NCI-H1105 treated with DMSO at 0.1 percent for 48 hours (cell line): Measurements from ENCODE around the gene COL13A1.

Source experiments
- DNase-seq: peaks from one replicate; lab custom pipeline; 2025; lab: John Stamatoyannopoulos, UW

Gene COL13A1

GRCh38 chr10:69890065-69890847 is 88.5 kb downstream of the COL13A1 start:
- no peak for DNase-seq

GRCh38 chr10:69891057-69891617 is 89.4 kb downstream of the COL13A1 start:
- no peak for DNase-seq

- DNase-seq = no peak
Measured at GRCh38 chr10:69892406-69892805, 90.7 kb downstream of the COL13A1 start.

- DNase-seq = no peak
Measured at GRCh38 chr10:69892816-69893215, 91.1 kb downstream of the COL13A1 start.

GRCh38 chr10:69893271-69893900 is 91.7 kb downstream of the COL13A1 start:
- no peak for DNase-seq

GRCh38 chr10:69894156-69894555 is 92.5 kb downstream of the COL13A1 start:
- peak; percentile 53 for DNase-seq

GRCh38 chr10:69895759-69896158 is 94.1 kb downstream of the COL13A1 start:
- DNase-seq = no peak

GRCh38 chr10:69896606-69897231 is 95.0 kb downstream of the COL13A1 start:
- no peak for DNase-seq

GRCh38 chr10:69897432-69897831 is 95.7 kb downstream of the COL13A1 start:
- no peak for DNase-seq

GRCh38 chr10:69897999-69898398 is 96.3 kb downstream of the COL13A1 start:
- no peak for DNase-seq

GRCh38 chr10:69898524-69898923 is 96.8 kb downstream of the COL13A1 start:
- DNase-seq = no peak

- no peak for DNase-seq
Measured at GRCh38 chr10:69898941-69899340, 97.2 kb downstream of the COL13A1 start.

GRCh38 chr10:69899727-69900595 is 98.3 kb downstream of the COL13A1 start:
- DNase-seq = no peak

GRCh38 chr10:69901022-69901421 is 99.3 kb downstream of the COL13A1 start:
- DNase-seq = no peak

GRCh38 chr10:69901628-69902505 is 100.2 kb downstream of the COL13A1 start:
- peak; percentile 10 for DNase-seq

- DNase-seq = no peak
Measured at GRCh38 chr10:69902835-69903535, 101.3 kb downstream of the COL13A1 start.

GRCh38 chr10:69904533-69904932 is 102.8 kb downstream of the COL13A1 start:
- no peak for DNase-seq

- DNase-seq = no peak
Measured at GRCh38 chr10:69906425-69906824, 104.7 kb downstream of the COL13A1 start.

- DNase-seq = no peak
Measured at GRCh38 chr10:69907517-69907916, 105.8 kb downstream of the COL13A1 start.

- DNase-seq = no peak
Measured at GRCh38 chr10:69908124-69908523, 106.4 kb downstream of the COL13A1 start.
